HCT116 (cell line): ENCODE data around the gene PLK2. TPM values are rescaled to one million over a fixed set of nuclear protein-coding genes. Genes with fewer than 3 reads are reported as not detected.

ENCODE experiments used
- ATAC-seq: fragments of 200-7000 bp; cut with Tn5 transposase; 2 replicates; pipeline ENCODE4 v1.9.1; 2020; ENCODE audit warnings: mild to moderate bottlenecking, moderate library complexity
- BruUV-seq: library from RNA; stranded (reverse); fragments of 400-500 nt; replicated peaks from 2 replicates; lab custom pipeline; 2021; lab: Mats Ljungman, UMichigan
- CTCF ChIA-PET: fragments of 300-600 bp; sonication (Branson Sonifier 250); formaldehyde crosslinking; loops from one replicate; lab custom pipeline; 2021; ENCODE audit warnings: antibody characterized with exemption; lab: Charles Lee
- POLR2A ChIA-PET: fragments of 300-600, 350-600 bp; sonication (Branson Sonifier 250); formaldehyde crosslinking; loops from one replicate; lab custom pipeline; 2021; ENCODE audit warnings: antibody characterized with exemption; lab: Charles Lee
- RAD21 ChIA-PET, 2 experiments: fragments of 300-600 bp; sonication (Branson Sonifier 250); formaldehyde crosslinking; loops; one replicate each; lab custom pipeline; 2023; ENCODE audit warnings: low total read pairs in 2 of 2; ENCODE audit not compliant: uncharacterized antibody in 2 of 2, unreplicated experiment in 2 of 2, low non-redundant PET in 1 of 2; lab: Charles Lee
- DNase-seq: peaks from one replicate; pipeline ENCODE4 v3.0.0-alpha.2; 2010; ENCODE audit warnings: low read depth, low spot score
- H2AFZ ChIP-seq: fragments of 200-600 bp; shearing (Covaris generic), sonication (generic); 2 replicates; pipeline ENCODE4 v1.6.1; 2017; ENCODE audit warnings: low read depth, mixed run types, mixed read lengths, antibody characterized with exemption, low read length; ENCODE audit not compliant: poor library complexity, severe bottlenecking
- H3K27ac ChIP-seq: 2 replicates; pipeline ENCODE4 v1.5.1; 2012; ENCODE audit warnings: low read depth, low read length
- H3K27me3 ChIP-seq: fragments of 200-600 bp; sonication (generic); 2 replicates; pipeline ENCODE4 v1.6.1; 2016; ENCODE audit warnings: mixed run types, low read length, mixed read lengths; ENCODE audit not compliant: insufficient read depth
- H3K36me3 ChIP-seq, 2 experiments: fragments of 200-500 bp in 1 of 2; fragments of 200-600 bp in 1 of 2; sonication (Bioruptor generic) in 1 of 2; sonication (generic) in 1 of 2; 2 replicates each; pipeline versions ENCODE4 v1.5.1 to v1.6.1; 2014 to 2016; ENCODE audit warnings: low read length in 2 of 2, inconsistent platforms in 1 of 2, mixed read lengths in 1 of 2, mixed run types in 1 of 2; ENCODE audit not compliant: insufficient read depth in 2 of 2, control insufficient read depth in 1 of 2
- H3K4me1 ChIP-seq, 2 experiments: fragments of 200-600 bp in 1 of 2; sonication (generic) in 1 of 2; 2 replicates each; pipeline versions ENCODE4 v1.5.1 to v1.6.1; 2012 to 2017; ENCODE audit warnings: low read length in 2 of 2, inconsistent platforms in 1 of 2, mild to moderate bottlenecking in 1 of 2, mixed read lengths in 1 of 2, mixed run types in 1 of 2, moderate library complexity in 1 of 2; ENCODE audit not compliant: insufficient read depth in 2 of 2, control insufficient read depth in 1 of 2
- H3K4me2 ChIP-seq: fragments of 200-600 bp; sonication (generic); 2 replicates; pipeline ENCODE4 v1.6.1; 2017; ENCODE audit warnings: mixed run types, low read length, mixed read lengths
- H3K4me3 ChIP-seq, 2 experiments: fragments of 200-600 bp in 1 of 2; sonication (generic) in 1 of 2; replicated peaks in 1 of 2; 2 replicates each; pipeline ENCODE4 v1.5.1; 2011 to 2016; ENCODE audit warnings: low read length in 2 of 2, control low read depth in 1 of 2, low read depth in 1 of 2, mild to moderate bottlenecking in 1 of 2, mixed read lengths in 1 of 2, mixed run types in 1 of 2
- H3K79me2 ChIP-seq: fragments of 200-600 bp; sonication (generic); 2 replicates; pipeline ENCODE4 v1.6.1; 2017; ENCODE audit warnings: mild to moderate bottlenecking, mixed run types, low read length, moderate library complexity, mixed read lengths; ENCODE audit not compliant: insufficient read depth
- H3K9ac ChIP-seq: fragments of 200-600 bp; sonication (generic); 2 replicates; pipeline ENCODE4 v1.6.1; 2016; ENCODE audit warnings: low read length, mixed read lengths
- H3K9me2 ChIP-seq: fragments of 200-600 bp; sonication (generic), shearing (Covaris generic); 2 replicates; pipeline ENCODE4 v1.6.1; 2017; ENCODE audit warnings: mixed run types, mild to moderate bottlenecking, moderate library complexity; ENCODE audit not compliant: insufficient read depth
- H3K9me3 ChIP-seq, 2 experiments: fragments of 200-500 bp in 1 of 2; fragments of 200-600 bp in 1 of 2; sonication (Bioruptor generic) in 1 of 2; sonication (generic) in 1 of 2; 2 replicates each; pipeline ENCODE4 v1.6.1; 2014 to 2017; ENCODE audit warnings: low read length in 2 of 2, mixed read lengths in 2 of 2, inconsistent platforms in 1 of 2, low read depth in 1 of 2, mild to moderate bottlenecking in 1 of 2, mixed run types in 1 of 2, moderate library complexity in 1 of 2; ENCODE audit not compliant: control insufficient read depth in 1 of 2, insufficient read depth in 1 of 2
- H4K20me1 ChIP-seq: fragments of 200-600 bp; sonication (generic), shearing (Covaris generic); 2 replicates; pipeline ENCODE4 v1.6.1; 2017; ENCODE audit warnings: mixed run types, mild to moderate bottlenecking, moderate library complexity; ENCODE audit not compliant: insufficient read depth
- CBX3 ChIP-seq: IDR thresholded peaks from 2 replicates; pipeline ENCODE4 v1.6.1; 2012; ENCODE audit warnings: low read depth
- EGR1 ChIP-seq: IDR thresholded peaks from 2 replicates; pipeline ENCODE4 v1.6.1; 2012; ENCODE audit warnings: low read depth
- ELF1 ChIP-seq: IDR thresholded peaks from 2 replicates; pipeline ENCODE4 v1.6.1; 2012; ENCODE audit warnings: low read depth, borderline replicate concordance
- EZH2 ChIP-seq: fragments of 200-600 bp; sonication (generic); IDR thresholded peaks from 2 replicates; pipeline ENCODE4 v1.6.1; 2017; ENCODE audit warnings: antibody characterized with exemption, mixed run types
- EZH2phosphoT487 ChIP-seq: fragments of 200-600 bp; IDR thresholded peaks from 2 replicates; pipeline ENCODE4 v1.6.1; 2018; ENCODE audit warnings: antibody characterized with exemption, borderline replicate concordance
- FOSL1 ChIP-seq: IDR thresholded peaks from 2 replicates; pipeline ENCODE4 v1.6.1; 2012; ENCODE audit warnings: low read depth
- JUND ChIP-seq: IDR thresholded peaks from 2 replicates; pipeline ENCODE4 v1.6.1; 2012
- POLR2A ChIP-seq: IDR thresholded peaks from 2 replicates; pipeline ENCODE4 v1.7.0; 2011; ENCODE audit warnings: borderline replicate concordance; ENCODE audit not compliant: insufficient read depth, insufficient read length; ENCODE audit errors: extremely low read depth
- POLR2AphosphoS5 ChIP-seq: IDR thresholded peaks from 2 replicates; pipeline ENCODE4 v1.6.1; 2011; ENCODE audit warnings: mild to moderate bottlenecking, low read depth, low read length, moderate library complexity
- RAD21 ChIP-seq: IDR thresholded peaks from 2 replicates; pipeline ENCODE4 v1.6.1; 2012; ENCODE audit warnings: low read depth, mild to moderate bottlenecking
- SIN3A ChIP-seq: IDR thresholded peaks from 2 replicates; pipeline ENCODE4 v1.6.1; 2012; ENCODE audit warnings: low read depth
- SP1 ChIP-seq: IDR thresholded peaks from 2 replicates; pipeline ENCODE4 v1.6.1; 2012; ENCODE audit warnings: low read depth
- SRF ChIP-seq: IDR thresholded peaks from 2 replicates; pipeline ENCODE4 v1.6.1; 2012; ENCODE audit warnings: low read depth
- TCF7L2 ChIP-seq: IDR thresholded peaks from 2 replicates; pipeline ENCODE4 v1.7.0; 2011; ENCODE audit warnings: borderline replicate concordance, inconsistent platforms; ENCODE audit not compliant: insufficient read depth, insufficient read length; ENCODE audit errors: extremely low read depth
- YY1 ChIP-seq: IDR thresholded peaks from 2 replicates; pipeline ENCODE4 v1.6.1; 2011; ENCODE audit warnings: low read length, low read depth, moderate library complexity, mild to moderate bottlenecking; ENCODE audit not compliant: insufficient replicate concordance; ENCODE audit errors: extremely low read depth
- ZFX ChIP-seq: fragments of 450-650 bp; IDR thresholded peaks from 2 replicates; pipeline ENCODE4 v1.6.1; 2017
- ZNF274 ChIP-seq: fragments of 200-500 bp; sonication (Bioruptor generic); IDR thresholded peaks from 2 replicates; pipeline ENCODE4 v1.6.1; 2014; ENCODE audit warnings: mild to moderate bottlenecking, low read depth, low read length, inconsistent platforms
- intact Hi-C: fragments of 100-400 bp; cut with micrococcal nuclease; formaldehyde crosslinking; loops from 2 replicates; pipeline ENCODE4 v1.10.0; 2022
- total RNA-seq: library from RNA; stranded (reverse); gene quantifications from one replicate; pipeline ENCODE4 v1.2.1, GENCODE V29; 2021; ENCODE audit not compliant: unreplicated experiment
- TF ChIP-seq, protein P1 (sequence below): IDR thresholded peaks from 2 replicates; pipeline ENCODE4 v1.6.1; 2011; ENCODE audit warnings: mild to moderate bottlenecking, low read length, moderate library complexity; ENCODE audit not compliant: insufficient replicate concordance; ENCODE audit errors: extremely low read depth
- TF ChIP-seq, protein P2 (sequence below): IDR thresholded peaks from 2 replicates; pipeline ENCODE4 v1.6.1; 2012; ENCODE audit warnings: low read depth

Gene PLK2
- total RNA-seq, 1 experiment from 2014 or later: 54.6 TPM

DNA sequence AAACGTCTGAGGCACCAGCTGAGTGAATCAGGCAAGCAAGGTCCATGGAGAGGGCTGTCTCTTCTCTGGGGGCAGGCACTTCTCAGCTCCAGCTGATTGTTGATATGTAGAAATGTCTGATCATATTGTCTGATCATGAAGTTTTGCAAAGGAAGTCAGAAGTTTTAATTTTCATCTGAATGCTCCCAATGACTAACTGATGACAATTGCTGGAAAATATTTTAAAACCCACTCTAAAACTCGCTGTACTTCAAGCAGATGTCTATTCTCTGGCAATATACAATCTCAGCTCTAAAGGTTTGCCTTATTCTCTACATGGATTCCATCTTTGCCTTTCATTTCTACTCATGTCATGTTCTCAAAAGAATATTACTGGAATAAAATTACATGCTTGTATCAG lies 12.7 kb downstream of the PLK2 start:
- POLR2A ChIA-PET: interaction anchor here (1.3 kb wide), 1 partner anchor 12 kb away, joined by 4 read pairs; no protein-coding TSS in a partner anchor
- RAD21 ChIA-PET: no interaction called here

More for the DNA sequence above, 12.7 kb downstream of the PLK2 start:
- DNase-seq: no peak
- no peak for ATAC-seq
- no TSS peak for BruUV-seq
- Histone ChIP-seq H2AFZ (no peak overlapping the region), H3K4me2 (no peak overlapping the region), H4K20me1 (no peaks in the 10 kb centered on the region), H3K4me3 (no peak overlapping the region), H3K36me3 (no peaks in the 10 kb centered on the region), H3K9ac (no peak overlapping the region), H3K79me2 (no peaks in the 10 kb centered on the region), H3K27me3 (no peaks in the 10 kb centered on the region), H3K4me1 (no peaks in the 10 kb centered on the region), H3K27ac (no peak overlapping the region), H3K9me2 (no peaks in the 10 kb centered on the region), H3K9me3 (no peaks in the 10 kb centered on the region)
- TF ChIP-seq EZH2: no peak
- TF ChIP-seq SP1: no peak
- no peak for TF ChIP-seq ZFX
- TF ChIP-seq EZH2phosphoT487: no peak
- TF ChIP-seq SRF: no peak
- no peak for TF ChIP-seq FOSL1
- TF ChIP-seq JUND: no peak
- TF ChIP-seq, protein P1, sequence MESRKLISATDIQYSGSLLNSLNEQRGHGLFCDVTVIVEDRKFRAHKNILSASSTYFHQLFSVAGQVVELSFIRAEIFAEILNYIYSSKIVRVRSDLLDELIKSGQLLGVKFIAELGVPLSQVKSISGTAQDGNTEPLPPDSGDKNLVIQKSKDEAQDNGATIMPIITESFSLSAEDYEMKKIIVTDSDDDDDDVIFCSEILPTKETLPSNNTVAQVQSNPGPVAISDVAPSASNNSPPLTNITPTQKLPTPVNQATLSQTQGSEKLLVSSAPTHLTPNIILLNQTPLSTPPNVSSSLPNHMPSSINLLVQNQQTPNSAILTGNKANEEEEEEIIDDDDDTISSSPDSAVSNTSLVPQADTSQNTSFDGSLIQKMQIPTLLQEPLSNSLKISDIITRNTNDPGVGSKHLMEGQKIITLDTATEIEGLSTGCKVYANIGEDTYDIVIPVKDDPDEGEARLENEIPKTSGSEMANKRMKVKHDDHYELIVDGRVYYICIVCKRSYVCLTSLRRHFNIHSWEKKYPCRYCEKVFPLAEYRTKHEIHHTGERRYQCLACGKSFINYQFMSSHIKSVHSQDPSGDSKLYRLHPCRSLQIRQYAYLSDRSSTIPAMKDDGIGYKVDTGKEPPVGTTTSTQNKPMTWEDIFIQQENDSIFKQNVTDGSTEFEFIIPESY: no peak
- TF ChIP-seq ELF1: no peak
- no peak for TF ChIP-seq EGR1
- no peak for TF ChIP-seq CBX3
- no peak for TF ChIP-seq SIN3A
- TF ChIP-seq POLR2A: no peak
- TF ChIP-seq, protein P2, sequence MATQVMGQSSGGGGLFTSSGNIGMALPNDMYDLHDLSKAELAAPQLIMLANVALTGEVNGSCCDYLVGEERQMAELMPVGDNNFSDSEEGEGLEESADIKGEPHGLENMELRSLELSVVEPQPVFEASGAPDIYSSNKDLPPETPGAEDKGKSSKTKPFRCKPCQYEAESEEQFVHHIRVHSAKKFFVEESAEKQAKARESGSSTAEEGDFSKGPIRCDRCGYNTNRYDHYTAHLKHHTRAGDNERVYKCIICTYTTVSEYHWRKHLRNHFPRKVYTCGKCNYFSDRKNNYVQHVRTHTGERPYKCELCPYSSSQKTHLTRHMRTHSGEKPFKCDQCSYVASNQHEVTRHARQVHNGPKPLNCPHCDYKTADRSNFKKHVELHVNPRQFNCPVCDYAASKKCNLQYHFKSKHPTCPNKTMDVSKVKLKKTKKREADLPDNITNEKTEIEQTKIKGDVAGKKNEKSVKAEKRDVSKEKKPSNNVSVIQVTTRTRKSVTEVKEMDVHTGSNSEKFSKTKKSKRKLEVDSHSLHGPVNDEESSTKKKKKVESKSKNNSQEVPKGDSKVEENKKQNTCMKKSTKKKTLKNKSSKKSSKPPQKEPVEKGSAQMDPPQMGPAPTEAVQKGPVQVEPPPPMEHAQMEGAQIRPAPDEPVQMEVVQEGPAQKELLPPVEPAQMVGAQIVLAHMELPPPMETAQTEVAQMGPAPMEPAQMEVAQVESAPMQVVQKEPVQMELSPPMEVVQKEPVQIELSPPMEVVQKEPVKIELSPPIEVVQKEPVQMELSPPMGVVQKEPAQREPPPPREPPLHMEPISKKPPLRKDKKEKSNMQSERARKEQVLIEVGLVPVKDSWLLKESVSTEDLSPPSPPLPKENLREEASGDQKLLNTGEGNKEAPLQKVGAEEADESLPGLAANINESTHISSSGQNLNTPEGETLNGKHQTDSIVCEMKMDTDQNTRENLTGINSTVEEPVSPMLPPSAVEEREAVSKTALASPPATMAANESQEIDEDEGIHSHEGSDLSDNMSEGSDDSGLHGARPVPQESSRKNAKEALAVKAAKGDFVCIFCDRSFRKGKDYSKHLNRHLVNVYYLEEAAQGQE: no peak
- no peak for TF ChIP-seq ZNF274
- no peak for TF ChIP-seq TCF7L2
- no peak for TF ChIP-seq RAD21
- TF ChIP-seq POLR2AphosphoS5: no peak
- TF ChIP-seq YY1: no peak
- CTCF ChIA-PET: no interaction called here
- intact Hi-C loops: no loop called here
